A673 (cell line): ENCODE data around the gene PFN4. TPM values are rescaled to one million over a fixed set of nuclear protein-coding genes. Genes with fewer than 3 reads are reported as not detected.

Source experiments
- BruUV-seq: library from RNA; stranded (reverse); fragments of 400-500 nt; replicated peaks from 2 replicates; lab custom pipeline; 2021; lab: Mats Ljungman, UMichigan
- CTCF ChIA-PET: fragments of 300-600 bp; sonication (Branson Sonifier 250); formaldehyde crosslinking; loops from one replicate; lab custom pipeline; 2022; ENCODE audit warnings: antibody characterized with exemption; lab: Charles Lee
- POLR2A ChIA-PET: fragments of 300-600 bp; sonication (Branson Sonifier 250); formaldehyde crosslinking; loops from one replicate; lab custom pipeline; 2022; ENCODE audit warnings: antibody characterized with exemption; ENCODE audit not compliant: low non-redundant PET; lab: Charles Lee
- DNase-seq: peaks from one replicate; pipeline ENCODE4 v3.0.0-alpha.2; 2015; ENCODE audit warnings: low spot score
- H3K27ac ChIP-seq: fragments of 200-600 bp; sonication (generic); 2 replicates; pipeline ENCODE4 v1.5.1; 2016; ENCODE audit warnings: mixed run types, low read depth, mild to moderate bottlenecking, mixed read lengths, antibody characterized with exemption, low read length; ENCODE audit not compliant: poor library complexity, severe bottlenecking
- H3K27me3 ChIP-seq: fragments of 200-600 bp; sonication (generic); replicated peaks from 2 replicates; pipeline ENCODE4 v1.6.1; 2017; ENCODE audit warnings: mixed run types, low read depth, mild to moderate bottlenecking, mixed read lengths, antibody characterized with exemption, low read length; ENCODE audit not compliant: insufficient read depth, poor library complexity
- H3K36me3 ChIP-seq: fragments of 200-600 bp; sonication (generic); 2 replicates; pipeline ENCODE4 v1.6.1; 2016; ENCODE audit warnings: mixed run types, mild to moderate bottlenecking, mixed read lengths, antibody characterized with exemption, low read length; ENCODE audit not compliant: insufficient read depth, poor library complexity, severe bottlenecking
- H3K4me1 ChIP-seq: fragments of 200-600 bp; sonication (generic); 2 replicates; pipeline ENCODE4 v1.6.1; 2017; ENCODE audit warnings: mixed run types, mild to moderate bottlenecking, mixed read lengths, antibody characterized with exemption, low read length; ENCODE audit not compliant: insufficient read depth, poor library complexity, severe bottlenecking
- H3K4me3 ChIP-seq: fragments of 200-600 bp; sonication (generic); 2 replicates; pipeline ENCODE4 v1.5.1; 2016; ENCODE audit warnings: low read depth, mixed run types, mild to moderate bottlenecking, mixed read lengths, low read length; ENCODE audit not compliant: poor library complexity, severe bottlenecking
- H3K9me3 ChIP-seq: fragments of 200-600 bp; sonication (generic); 2 replicates; pipeline ENCODE4 v1.6.1; 2016; ENCODE audit warnings: mixed run types, low read depth, mild to moderate bottlenecking, mixed read lengths, antibody characterized with exemption, low read length; ENCODE audit not compliant: poor library complexity, severe bottlenecking
- CTCF ChIP-seq: fragments of 300-800, 200-600 bp; sonication (generic); conservative IDR thresholded peaks from 2 replicates; pipeline ENCODE4 v1.5.1; 2017; ENCODE audit warnings: low read depth, mild to moderate bottlenecking, antibody characterized with exemption, low read length, moderate library complexity, mixed read lengths
- EZH2 ChIP-seq: fragments of 200-600 bp; sonication (generic); IDR thresholded peaks from 2 replicates; pipeline ENCODE4 v1.6.1; 2017; ENCODE audit warnings: borderline replicate concordance, low read depth, mild to moderate bottlenecking, mixed read lengths, antibody characterized with exemption, low read length; ENCODE audit not compliant: poor library complexity, severe bottlenecking
- intact Hi-C: fragments of 100-400 bp; cut with micrococcal nuclease; formaldehyde crosslinking; loops from one replicate; pipeline ENCODE4 v1.10.0; 2022; ENCODE audit not compliant: unreplicated experiment
- total RNA-seq: library from RNA; stranded (reverse); gene quantifications from 2 replicates; pipeline ENCODE4 v1.2.3, GENCODE V29; 2021

The PFN4 gene
- total RNA-seq, 1 experiment from 2014 or later = not detected

- Histone ChIP-seq H3K27me3 (no peaks in the 10 kb centered on the region), H3K27ac (no peak overlapping the region), H3K4me1 (no peaks in the 10 kb centered on the region), H3K9me3 (no peaks in the 10 kb centered on the region), H3K36me3 (no peaks in the 10 kb centered on the region), H3K4me3 (no peak overlapping the region)
- DNase-seq = no peak
- ChIA-PET POLR2A (no interaction called here), CTCF (interaction anchor here (0.6 to 1.0 kb wide), 2 partner anchors 237 to 339 kb away, joined by 3 to 5 read pairs; partner anchors contain the start of gene ATAD2B)
- no peak for TF ChIP-seq EZH2
- no peak for TF ChIP-seq CTCF
- no TSS peak for BruUV-seq
- intact Hi-C loops = loop anchor here (10.0 kb wide), 1 partner anchor 339 kb away; no protein-coding TSS in a partner anchor
Measured at GRCh38 chr2:24163601-24164000, 40.5 kb upstream of the PFN4 start.

- Histone ChIP-seq H3K36me3 (no peaks in the 10 kb centered on the region), H3K27me3 (no peaks in the 10 kb centered on the region), H3K4me1 (no peaks in the 10 kb centered on the region), H3K27ac (no peak overlapping the region), H3K4me3 (no peak overlapping the region), H3K9me3 (no peaks in the 10 kb centered on the region)
- no peak for DNase-seq
- TF ChIP-seq CTCF (no peak), EZH2 (no peak)
- ChIA-PET CTCF (no interaction called here), POLR2A (no interaction called here)
- intact Hi-C loops = loop anchor here (10.0 kb wide), 1 partner anchor 338 kb away; no protein-coding TSS in a partner anchor
- BruUV-seq = no TSS peak
Measured at GRCh38 chr2:24163186-24163585, 40.1 kb upstream of the PFN4 start.

GRCh38 chr2:24162494-24162893 is 39.4 kb upstream of the PFN4 start:
- ChIA-PET CTCF (interaction anchor here (0.9 kb wide), 1 partner anchor 338 kb away, joined by 6 read pairs; no protein-coding TSS in a partner anchor), POLR2A (no interaction called here)
- Histone ChIP-seq H3K27me3 (no peaks in the 10 kb centered on the region), H3K4me3 (no peak overlapping the region), H3K4me1 (no peaks in the 10 kb centered on the region), H3K27ac (no peak overlapping the region), H3K36me3 (no peaks in the 10 kb centered on the region), H3K9me3 (no peaks in the 10 kb centered on the region)
- intact Hi-C loops = loop anchor here (10.0 kb wide), 1 partner anchor 338 kb away; no protein-coding TSS in a partner anchor
- no peak for TF ChIP-seq EZH2
- no peak for TF ChIP-seq CTCF
- BruUV-seq = no TSS peak
- no peak for DNase-seq
